ENCODE data around the gene MOSMO.

- TF ChIP-seq, protein P1, sequence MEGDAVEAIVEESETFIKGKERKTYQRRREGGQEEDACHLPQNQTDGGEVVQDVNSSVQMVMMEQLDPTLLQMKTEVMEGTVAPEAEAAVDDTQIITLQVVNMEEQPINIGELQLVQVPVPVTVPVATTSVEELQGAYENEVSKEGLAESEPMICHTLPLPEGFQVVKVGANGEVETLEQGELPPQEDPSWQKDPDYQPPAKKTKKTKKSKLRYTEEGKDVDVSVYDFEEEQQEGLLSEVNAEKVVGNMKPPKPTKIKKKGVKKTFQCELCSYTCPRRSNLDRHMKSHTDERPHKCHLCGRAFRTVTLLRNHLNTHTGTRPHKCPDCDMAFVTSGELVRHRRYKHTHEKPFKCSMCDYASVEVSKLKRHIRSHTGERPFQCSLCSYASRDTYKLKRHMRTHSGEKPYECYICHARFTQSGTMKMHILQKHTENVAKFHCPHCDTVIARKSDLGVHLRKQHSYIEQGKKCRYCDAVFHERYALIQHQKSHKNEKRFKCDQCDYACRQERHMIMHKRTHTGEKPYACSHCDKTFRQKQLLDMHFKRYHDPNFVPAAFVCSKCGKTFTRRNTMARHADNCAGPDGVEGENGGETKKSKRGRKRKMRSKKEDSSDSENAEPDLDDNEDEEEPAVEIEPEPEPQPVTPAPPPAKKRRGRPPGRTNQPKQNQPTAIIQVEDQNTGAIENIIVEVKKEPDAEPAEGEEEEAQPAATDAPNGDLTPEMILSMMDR (IDR thresholded peaks at IDR 0.05) = no peak
- TF ChIP-seq ZFX (IDR thresholded peaks at IDR 0.05; ENCODE audit: borderline replicate concordance) = no peak
Observed at GRCh38 chr16:21962475-21962874, 45.4 kb upstream of the MOSMO start.

Data from 22Rv1 (cell line).